HT1080 (cell line): ENCODE results near the gene RARG. TPM values are rescaled to one million over a fixed set of nuclear protein-coding genes. Genes with fewer than 3 reads are reported as not detected.

Experiments used
- DNase-seq: peaks from one replicate; pipeline ENCODE4 v3.0.0-alpha.2; 2015; ENCODE audit warnings: low read depth
- total RNA-seq: library from RNA; depleted of rRNA; stranded (reverse); fragments of >200 nt; shearing (Covaris generic); gene quantifications from 2 replicates; pipeline ENCODE4 v1.2.3, GENCODE V29; 2014

RARG gene
- total RNA-seq, 1 experiment from 2014 or later: 17.4 TPM

DNA sequence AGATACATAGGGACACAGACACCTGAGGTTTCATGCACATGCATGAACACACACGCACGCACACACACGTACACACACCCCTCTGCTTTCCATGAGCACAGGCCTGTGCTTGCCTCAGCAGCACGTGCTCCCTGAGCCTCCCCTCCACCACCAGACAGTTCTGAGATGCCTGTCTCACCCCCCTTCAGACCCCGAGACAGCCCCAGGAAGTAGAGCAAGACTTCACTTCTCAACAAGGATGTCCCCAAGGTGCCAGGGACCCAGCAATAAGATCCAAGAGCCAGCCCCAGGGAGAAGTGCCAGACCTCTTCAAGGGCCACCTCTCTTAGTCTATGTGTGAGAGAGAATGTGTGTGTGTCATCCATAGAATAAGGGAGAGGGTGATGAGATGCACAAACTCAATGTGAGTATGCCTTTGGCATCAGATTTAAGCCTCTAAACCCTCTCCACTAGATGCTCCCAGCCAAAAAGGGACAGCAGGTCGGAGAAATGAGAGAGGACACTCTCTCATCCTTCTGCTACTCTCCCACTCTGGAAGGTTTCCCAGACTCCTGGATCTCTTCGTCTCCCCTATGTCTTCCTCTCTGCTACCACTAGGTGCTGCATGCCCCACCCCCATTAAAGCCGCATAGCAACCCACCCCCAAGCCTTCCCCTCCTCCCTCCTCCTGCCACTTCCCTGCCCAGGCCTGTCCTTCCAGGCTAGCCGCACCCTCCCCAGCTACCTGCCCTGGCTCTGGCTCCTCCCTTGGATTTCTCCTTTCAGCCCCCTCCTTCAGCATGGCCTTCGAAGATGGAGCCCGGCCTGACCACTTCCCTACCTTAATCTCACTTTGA lies 7.7 kb downstream of the RARG start:
- DNase-seq: no peak

DNA sequence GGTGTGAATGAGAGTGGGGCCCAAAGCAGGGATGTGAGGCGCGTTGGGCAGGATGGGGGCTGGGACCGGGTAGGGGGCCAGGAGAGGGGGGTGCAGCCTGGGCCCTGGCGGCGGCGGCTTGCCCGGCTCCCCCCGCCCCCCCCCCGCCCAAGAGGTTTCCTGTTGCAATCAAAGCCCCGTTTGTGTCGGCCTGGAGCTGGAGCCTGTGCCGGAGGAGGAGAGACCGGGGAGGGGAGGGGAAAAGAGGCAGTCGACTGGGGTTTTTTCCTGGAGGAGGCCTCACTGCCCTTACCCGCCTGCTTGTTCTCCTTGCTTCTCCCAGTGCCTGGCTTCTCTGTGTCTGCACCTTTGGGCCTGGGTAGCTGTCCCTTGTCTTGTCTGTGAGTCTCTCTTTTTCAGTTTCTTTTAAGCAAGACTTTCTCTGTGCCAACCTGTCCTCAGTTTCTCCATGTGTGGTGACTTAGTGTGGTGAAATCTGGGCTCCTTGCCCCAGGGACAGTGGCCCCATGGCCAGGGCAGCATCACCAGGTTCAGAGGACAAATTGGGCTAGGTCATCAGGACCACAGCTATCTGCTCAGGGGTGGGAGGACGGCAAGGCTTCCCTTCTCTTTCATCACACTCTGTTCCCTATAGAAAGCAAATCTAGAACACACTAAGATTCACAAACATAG lies 8.5 kb downstream of the RARG start:
- peak; percentile 58 for DNase-seq

DNA sequence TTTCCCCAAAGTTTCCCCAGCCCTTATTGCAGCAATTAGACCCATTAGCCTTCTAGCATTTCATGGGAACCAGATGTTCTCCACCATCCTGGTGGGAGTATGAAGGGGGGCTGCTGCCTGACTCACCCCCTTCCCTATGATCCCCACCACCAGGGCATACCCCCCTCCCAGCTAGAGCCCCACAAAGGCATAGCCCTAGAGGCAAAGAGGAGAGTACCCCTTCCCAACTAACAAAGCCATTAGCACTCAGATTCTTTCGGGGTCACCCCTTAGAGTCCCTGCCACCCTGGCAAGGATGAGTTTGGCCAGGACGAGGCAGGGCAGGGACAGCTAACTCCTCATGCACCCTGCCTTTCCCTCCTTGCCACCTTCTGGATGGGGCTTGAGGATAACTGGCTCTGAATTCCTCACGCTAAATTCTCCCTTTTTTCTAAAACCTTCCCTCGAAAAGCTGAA lies 9.2 kb downstream of the RARG start:
- DNase-seq: no peak

DNA sequence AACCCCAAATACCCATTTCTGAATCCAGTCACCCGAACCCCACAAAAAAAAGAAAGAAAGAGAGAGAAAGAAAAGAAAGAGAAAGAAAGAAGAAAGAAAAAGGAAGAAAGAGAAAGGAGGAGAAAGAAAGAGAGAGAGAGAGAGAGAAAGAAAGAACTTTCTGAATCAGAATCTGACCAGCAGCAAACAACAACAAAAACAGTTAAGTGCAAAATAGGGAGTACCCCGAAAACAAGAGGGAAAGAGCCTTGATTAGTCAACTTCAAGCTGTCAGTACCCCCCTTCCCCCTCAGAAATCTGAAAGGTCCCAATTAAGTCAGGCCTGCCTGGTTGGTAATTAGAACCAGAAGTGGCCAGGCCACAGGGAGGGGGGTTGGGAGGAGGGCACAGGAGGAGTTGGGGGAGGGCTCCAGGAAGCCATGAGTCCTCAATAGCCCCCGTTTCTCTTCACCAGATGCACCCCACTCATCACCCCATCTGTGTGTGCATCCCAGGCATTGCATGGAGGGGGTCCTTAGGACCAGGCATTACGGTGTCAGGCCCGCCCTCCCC lies 9.8 kb downstream of the RARG start:
- DNase-seq: no peak

DNA sequence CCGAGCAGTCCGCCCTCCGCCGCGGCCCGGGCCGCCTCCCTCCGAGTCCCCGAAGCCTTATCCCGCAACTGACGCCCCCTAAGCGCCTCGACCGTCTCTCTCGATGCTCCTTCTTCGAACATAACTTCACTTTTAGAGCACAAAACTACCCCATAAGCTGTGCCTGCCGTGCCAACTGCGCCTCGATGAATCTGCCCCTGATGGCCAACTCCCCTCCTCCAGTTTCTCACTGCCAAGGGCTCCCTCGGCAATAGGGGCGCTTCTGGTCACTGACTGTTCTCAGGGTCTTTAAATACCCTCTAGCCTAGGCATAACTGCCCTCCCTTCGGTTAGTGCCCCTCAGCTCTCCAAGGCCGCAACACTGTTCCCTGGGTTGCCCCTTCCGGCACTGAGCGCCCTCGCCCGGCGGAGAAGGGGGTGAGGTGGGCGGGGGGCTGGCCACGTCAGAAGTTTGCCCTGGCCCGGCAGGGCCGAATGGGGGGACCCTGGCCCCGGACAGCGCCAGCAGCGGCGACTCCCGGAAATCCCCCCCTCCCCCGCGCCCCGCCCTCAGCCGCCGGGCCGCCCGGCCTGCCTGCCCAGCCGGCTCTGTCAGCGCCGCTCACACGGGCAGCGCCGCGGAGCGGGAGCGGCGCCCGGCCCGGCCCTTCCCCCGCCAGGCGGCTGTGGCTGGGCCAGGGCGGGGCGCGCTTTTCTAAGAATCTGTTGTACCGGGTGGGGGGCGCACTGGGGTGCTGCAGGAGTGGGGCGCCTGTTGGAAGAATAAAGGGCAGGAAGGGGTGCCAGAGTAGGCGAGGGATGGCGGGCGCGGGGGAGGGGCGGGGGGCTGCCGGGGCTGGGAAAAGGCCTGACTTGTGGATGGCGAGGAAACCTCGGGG lies 10.6 kb downstream of the RARG start:
- DNase-seq: peak; percentile 54

DNA sequence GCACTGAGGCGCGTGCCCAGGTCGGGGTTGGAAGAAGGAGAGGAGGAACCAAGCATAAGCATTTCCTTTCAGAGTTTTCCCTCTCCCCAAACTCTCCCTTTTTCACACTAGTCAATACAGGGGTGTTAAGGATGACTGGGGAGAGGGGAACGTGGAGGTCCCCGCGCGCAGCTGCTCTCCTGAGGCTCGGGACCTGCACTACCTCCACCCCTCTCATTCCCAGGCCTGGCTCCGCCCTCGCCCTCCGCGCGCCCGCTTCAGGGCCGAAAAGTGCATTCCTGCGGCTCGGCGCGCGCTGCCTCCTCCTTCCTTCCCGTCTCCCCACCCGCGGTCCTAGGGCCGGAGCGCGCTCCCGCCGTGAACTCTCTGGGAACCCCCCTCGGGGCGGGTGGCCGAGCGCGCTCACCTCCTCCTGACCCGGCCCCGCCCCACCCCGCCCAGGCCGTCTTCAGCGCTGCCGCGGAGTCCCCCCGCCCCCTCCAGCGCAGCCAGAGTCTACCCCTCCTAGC lies 11.3 kb downstream of the RARG start:
- DNase-seq: peak; percentile 94

DNA sequence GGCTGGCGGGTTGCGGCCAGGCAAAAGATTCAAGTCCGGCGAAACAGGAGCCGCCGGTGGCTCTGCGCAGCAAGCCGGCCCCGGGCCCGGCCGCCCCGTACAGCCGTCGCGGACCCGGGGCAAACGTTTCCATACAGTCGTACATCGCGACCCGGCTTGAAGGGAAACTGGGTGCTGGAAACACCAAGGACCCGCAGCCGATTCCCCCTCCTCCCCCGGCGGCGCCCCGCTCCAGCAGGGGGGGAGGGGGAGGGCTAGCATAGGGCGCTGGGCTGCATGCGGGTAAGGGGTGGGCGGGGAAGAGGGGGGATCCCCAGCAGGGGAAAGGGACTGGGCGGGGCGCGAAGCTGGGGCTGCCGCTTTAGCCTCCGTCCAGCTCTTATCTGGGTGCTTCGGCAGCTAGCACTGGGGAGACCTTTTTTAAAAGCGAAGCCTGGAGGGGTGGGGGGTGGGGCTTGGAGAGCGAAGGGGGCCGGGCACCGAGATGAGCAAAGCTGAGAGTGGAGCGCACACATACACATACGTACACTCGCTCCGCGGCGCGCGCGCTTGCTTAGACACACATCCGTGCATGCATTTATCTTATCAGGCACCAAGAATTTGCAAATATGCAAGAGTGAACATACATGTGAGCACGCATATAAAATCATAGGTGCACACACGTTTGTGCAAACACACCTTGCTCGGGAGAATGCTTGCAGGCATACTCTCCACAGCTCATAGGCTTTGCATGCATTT lies 11.9 kb downstream of the RARG start:
- peak; percentile 66 for DNase-seq

DNA sequence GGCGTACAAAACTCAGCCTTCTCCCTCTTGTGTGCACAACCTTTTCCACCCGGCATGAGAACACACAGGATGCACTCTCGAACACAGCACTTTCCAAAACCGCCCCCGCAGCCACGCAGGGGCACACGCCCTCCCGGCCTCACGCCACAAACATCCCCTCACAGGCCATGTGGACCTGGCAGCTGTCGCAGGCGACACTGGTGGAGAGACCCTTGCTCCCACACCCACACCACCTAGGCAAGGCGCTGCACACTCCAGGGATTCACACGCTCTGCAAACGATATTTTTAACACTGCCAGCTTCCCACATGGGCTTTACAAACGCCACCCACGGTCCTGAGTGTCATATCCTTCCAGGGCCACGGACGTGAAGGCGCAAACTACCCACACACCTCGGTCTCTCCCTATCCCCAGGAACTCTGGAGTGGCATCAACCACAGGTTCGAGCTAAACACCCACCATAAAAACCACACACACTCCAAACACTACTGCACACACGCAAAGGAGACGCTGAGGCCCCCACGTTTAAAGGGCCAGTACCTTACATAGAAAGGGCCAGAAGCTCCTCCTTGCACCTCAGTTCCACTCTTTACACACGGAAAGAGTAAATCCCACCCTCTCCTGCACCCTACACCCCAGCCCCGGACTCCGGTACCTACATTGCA lies 12.6 kb downstream of the RARG start:
- DNase-seq: no peak

DNA sequence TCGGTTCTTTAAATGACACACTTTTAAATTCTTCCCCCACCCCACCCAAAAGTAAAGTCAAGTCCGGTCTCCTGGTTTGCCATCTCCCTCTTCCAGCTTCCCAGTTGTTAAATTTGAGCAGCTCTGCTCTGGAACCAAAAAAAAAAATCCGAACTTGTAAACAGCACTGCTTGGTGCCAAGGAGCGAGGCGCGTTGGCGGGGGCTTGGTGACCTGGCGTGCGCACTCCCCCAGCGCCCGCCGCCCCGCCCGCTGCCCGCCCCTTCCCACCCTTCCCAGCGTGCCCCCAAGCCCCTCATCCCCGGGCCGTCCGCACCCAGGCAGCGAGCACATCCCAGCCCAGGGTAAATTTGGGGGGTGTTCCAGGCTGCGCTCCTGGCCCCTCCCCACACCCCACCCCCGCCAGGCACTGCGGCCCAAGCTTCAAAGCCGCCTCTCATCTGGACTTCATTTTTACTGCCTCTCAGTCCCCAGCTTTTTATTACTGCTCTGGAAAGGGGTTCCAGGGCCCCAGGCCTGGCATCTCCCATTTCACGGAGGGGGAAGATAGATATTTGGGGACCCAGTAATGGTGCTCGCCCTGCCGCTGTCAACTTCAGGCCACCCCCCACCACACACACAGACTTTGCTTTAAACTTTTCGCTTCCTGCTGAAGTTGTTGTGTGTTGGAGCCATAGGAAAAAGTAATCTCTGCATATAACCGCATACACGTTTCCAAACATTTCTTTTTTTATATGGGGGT lies 13.3 kb downstream of the RARG start:
- no peak for DNase-seq

DNA sequence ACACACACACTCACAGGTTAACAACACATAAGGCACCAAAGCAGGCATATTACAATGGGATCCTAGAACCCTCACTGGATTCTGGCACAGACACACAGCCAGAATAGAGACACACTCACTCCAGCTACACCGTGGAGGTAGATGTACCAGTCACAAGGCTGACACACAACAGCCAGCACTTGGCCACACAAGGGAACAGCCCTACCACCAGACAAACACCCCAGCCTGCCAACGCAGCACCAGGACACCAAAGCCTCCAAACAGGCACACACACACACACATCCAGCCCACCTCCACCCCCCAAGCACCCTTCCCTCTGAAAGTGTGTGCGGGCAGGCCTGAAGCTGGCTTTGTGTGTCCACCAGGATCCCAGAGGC lies 14.1 kb downstream of the RARG start:
- DNase-seq: no peak

DNA sequence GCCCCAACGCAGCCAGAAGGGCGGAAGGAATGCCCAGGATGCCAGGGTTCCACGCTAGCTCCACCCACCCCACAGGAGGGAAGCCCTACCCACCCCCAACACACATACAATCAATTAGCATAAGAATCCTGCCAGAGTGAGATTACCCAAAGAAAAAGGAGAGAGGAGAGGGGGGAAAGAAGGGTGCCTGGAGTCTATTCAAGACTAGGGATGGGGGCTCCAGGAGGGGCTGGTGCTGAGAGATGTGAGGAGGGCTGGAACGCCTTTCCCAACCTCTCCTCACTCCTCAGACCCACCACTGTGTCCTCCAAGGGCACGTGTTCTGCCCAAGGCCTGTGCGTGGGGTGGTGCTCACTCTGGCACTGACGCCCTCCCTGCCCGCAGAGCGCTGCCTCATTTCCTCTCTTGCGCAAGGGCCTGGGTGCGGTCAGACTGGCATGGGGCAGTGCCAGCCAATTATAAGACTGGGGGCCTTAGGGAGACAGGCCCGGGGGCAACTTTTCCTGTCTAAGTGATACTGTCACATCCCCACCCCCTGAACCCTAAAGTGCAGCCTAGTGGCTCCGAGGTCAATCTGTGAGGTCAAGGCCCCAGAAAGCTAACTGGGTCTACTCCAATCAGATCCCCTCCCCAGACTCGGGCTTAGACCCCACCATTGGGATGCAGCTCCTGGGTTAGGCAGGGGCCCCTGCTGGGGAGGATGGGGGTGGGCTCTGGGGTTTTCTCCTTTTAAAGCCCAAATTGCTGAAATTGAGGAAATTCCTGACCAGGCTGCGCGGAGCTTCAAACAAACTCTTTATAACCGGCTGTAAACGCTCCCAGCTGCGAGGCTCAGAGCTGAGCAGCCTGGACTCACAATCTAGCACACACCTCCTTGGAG lies 14.7 kb downstream of the RARG start:
- DNase-seq: peak; percentile 81

DNA sequence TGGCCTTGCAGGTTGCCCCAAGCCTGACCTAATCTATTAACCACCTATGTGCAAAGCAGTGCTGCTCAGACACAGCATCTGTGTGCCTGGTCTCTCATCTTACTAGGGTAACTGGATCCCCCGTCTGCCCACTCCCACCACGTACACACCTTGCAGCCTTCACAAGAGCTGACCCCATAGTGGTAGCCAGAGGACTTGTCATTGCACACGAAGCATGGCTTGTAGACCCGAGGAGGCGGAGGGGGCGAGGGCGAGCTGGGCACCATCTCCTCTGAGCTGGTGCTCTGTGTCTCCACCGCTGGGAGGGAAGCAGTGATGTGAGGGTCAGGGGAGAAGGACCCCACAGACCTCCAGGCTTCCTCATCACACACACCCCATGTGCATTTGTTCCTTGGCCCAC lies 16.5 kb downstream of the RARG start:
- no peak for DNase-seq

DNA sequence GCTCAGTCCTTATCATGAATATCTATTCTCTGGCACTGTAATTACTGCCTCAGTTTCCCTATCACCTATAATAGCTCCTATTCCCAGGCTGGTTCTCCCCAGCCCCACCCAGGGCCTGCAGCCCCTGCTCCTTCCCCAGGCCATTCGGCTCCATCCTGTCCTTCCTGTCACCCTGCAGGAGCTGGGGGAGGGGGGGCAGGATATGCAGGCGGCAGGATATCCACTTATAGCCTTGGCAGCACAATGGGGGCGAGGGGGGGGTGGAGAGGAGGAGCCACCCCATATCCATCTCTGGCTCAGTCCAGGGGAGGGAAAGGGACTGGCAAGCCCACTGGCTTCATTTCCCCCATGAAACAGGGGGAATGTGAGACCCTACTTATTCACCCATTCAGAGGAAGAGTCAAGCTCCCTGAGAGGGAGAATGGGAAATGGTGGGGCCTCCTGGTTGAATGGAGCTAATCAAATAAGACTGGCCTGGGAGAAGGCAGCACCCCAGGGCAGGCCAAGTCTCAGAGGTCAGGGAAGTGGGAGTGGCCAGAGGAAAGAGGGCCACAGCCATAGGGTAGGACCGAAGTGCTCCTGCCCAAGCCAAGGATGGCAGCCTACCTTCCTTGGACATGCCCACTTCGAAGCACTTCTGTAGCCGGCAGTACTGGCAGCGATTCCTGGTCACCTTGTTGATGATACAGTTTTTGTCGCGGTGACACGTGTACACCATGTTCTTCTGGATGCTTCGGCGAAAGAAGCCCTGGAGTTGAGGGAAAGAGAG lies 17.1 kb downstream of the RARG start:
- DNase-seq: no peak

DNA sequence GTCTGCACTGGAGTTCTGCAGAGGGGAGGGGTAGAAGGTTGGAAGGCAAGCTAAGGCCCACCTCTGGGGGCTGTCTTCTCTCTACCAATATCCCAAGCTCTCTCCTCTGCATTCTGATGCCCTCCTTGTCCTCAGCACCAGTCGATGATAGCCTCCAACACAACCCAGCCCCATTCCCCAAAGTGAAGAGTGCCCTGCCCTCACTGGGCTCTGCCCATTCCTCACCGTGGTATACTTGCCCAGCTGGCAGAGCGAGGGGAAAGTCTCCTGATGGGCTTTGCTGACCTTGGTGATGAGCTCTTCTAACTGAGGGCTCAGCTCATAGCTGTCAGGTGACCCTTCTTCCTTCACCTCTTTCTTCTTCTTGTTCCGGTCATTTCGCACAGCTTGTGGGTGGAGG lies 17.8 kb downstream of the RARG start:
- no peak for DNase-seq

DNA sequence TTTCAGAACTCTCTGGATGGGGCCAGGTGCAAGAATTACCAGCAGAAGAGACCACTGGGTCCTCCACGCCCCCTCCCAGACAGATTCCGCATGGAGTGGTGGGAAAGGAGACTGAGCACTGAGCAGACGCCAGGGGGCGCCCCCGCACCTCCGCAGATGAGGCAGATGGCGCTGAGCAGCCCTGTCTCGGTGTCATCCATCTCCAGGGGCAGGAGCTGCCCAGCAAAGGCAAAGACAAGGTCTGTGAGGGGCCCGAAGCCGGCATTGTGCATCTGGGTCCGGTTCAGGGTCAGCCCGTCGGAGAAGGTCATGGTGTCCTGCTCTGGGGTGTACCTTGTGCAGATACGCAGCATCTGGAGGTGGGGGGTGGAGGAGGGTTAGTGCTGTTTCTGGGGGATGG lies 18.7 kb downstream of the RARG start:
- peak; percentile 68 for DNase-seq

DNA sequence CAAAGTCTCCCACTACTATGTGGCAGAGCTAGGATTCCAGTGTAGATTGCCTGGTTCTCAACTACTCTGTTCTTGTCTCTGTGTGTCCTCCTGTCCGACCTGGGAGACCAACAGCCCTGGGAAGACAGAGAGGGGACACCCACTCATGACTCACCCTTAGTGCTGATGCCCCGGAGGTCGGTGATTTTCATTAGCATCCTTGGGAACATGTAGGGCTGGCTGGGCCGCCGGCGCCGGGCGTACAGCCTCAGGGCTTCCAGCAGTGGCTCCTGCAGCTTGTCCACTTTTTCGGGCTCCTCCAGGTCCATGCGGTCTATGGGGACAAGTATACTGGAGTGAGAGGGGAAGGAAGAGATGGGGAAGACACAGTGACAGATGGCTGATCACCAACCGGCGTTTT lies 19.1 kb downstream of the RARG start:
- no peak for DNase-seq
